Activated naive CD8-positive, alpha-beta T cell treated with anti-CD3 and anti-CD28 coated beads, Interleukin-2, amount 10 ng/mL, durations not matched to agents 7 days and 5 days (primary cell): ENCODE results near the gene CA5A. TPM values are rescaled to one million over a fixed set of nuclear protein-coding genes. Genes with fewer than 3 reads are reported as not detected.

Experiments used
- ATAC-seq: fragments of 150-1000 bp; cut with Tn5 transposase; one replicate; pipeline ENCODE4 v1.10.0; 2021; ENCODE audit warnings: low read depth, moderate library complexity
- POLR2A ChIA-PET: fragments of 350-600 bp; sonication (Branson Sonifier 250); formaldehyde crosslinking; loops from one replicate; lab custom pipeline; 2021; ENCODE audit warnings: antibody characterized with exemption; lab: Charles Lee
- DNase-seq: peaks from one replicate; pipeline ENCODE4 v3.0.0; 2021
- H3K27ac Mint-ChIP-seq: one replicate; pipeline ENCODE4 v1.8.0; 2022; ENCODE audit warnings: mild to moderate bottlenecking, mixed read lengths
- H3K27me3 Mint-ChIP-seq: one replicate; pipeline ENCODE4 v1.8.0; 2022; ENCODE audit warnings: mild to moderate bottlenecking, moderate library complexity, mixed read lengths
- H3K36me3 Mint-ChIP-seq: one replicate; pipeline ENCODE4 v1.8.0; 2021; ENCODE audit warnings: mild to moderate bottlenecking, mixed read lengths
- H3K4me1 Mint-ChIP-seq: one replicate; pipeline ENCODE4 v1.8.0; 2021; ENCODE audit warnings: mixed read lengths
- H3K4me3 Mint-ChIP-seq: one replicate; pipeline ENCODE4 v1.8.0; 2022; ENCODE audit warnings: mild to moderate bottlenecking, moderate library complexity, mixed read lengths
- H3K9me3 Mint-ChIP-seq: one replicate; pipeline ENCODE4 v1.8.0; 2021; ENCODE audit warnings: mixed read lengths
- total RNA-seq, 2 experiments: library from RNA; stranded (reverse); gene quantifications; one replicate each; pipeline ENCODE4 v1.2.3, GENCODE V29; 2021

CA5A gene
- total RNA-seq, 2 experiments from 2014 or later = not detected

DNA sequence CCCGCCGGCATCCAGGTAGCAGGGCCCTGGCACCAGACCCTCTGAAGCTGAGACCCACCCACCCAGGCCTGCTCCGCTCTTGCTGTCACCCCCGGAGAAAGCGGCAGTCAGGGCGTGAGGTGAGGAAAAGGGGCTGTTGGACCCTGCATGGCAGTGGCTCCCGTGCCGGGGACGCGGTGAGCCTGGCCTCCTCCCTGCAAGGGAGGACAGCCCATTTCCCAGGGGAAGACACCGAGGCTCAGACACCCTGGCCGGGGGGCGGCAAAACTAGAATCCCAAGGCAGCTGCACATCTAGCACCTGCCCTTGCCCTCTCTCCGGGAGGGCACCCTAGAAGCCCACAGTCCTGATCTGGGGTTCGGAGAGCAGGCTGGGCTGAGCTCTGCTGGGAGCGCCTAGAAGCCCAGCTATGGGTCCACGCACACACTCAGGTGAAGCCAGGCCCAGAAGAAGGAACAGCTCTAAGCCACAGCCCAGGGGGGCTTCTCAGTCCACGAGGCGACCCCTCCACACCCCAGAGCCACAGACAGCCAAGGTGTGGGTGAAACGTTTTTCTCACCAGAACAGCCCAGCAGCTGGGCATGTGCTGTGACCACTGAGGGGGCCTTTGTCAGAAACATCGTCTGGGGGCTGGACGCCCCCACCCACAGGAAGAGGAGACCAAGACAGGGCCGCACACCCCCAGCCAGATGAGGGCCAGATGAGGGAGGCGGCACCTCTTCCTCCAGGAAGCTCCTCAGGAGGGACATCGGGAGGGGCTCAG is 89.4 kb downstream of the CA5A start:
- Mint-ChIP-seq H3K27ac (no peak overlapping the region), H3K4me3 (no peak overlapping the region), H3K27me3 (no peaks in the 10 kb centered on the region), H3K9me3 (no peaks in the 10 kb centered on the region), H3K36me3 (peaks cover 15% of the 10 kb centered on the region), H3K4me1 (peaks cover 6% of the 10 kb centered on the region)
- ATAC-seq (no peak), DNase-seq (no peak)
- POLR2A ChIA-PET = interaction anchor here (0.6 to 1.8 kb wide), 3 partner anchors 13 to 67 kb away, joined by 3 to 4 read pairs (median 4); no protein-coding TSS in a partner anchor

DNA sequence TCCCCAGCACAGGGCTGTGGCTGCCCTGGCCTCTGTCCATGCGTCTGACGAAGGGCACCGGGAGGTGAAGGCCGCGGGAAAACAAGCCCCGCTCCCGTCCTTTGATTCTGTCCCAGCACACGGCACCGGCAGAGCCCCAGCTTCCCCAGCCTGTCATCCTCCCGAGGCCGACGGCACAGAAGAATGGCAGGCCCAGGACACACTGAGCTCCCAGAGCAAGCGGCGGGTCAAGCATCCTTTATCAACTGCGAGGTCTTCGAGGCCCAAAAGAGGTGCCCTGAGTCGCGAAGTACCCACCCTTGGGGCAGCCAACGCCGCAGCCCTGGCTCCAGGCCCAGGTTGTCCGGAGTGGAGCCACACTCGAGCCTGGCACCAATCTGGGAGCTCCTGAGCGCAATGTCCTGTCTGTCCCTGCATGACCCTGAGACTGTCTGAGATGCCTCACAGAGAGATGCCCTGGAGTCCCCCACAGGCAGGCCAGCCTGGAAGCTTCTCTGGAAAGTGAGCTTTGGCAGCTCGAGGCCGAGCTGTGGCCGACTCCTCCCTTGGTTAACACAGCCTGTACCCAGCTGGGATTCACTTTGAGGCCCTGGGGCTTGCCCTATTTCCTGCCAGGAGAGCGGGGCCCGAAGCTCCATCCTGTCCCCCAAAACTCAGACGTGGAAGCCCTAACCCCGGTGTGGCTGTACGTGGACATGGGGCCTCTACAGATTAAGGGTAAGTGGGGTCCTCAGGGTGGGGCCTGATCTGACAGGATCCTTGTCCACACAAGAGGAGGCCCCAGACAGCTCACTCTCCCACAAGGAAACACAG is 90.3 kb downstream of the CA5A start:
- POLR2A ChIA-PET = interaction anchor here (1.0 to 1.8 kb wide), 3 partner anchors 40 to 80 kb away, joined by 3 to 4 read pairs (median 4); partner anchors contain the start of gene KLHDC4
- no peak for ATAC-seq
- H3K4me3 Mint-ChIP-seq = no peak overlapping the region
- H3K4me1 Mint-ChIP-seq = peaks cover 6% of the 10 kb centered on the region
- no peaks in the 10 kb centered on the region for H3K9me3 Mint-ChIP-seq
- no peaks in the 10 kb centered on the region for H3K27me3 Mint-ChIP-seq
- no peak for DNase-seq
- peaks cover 13% of the 10 kb centered on the region for H3K36me3 Mint-ChIP-seq
- peak overlapping the region; percentile 21 for H3K27ac Mint-ChIP-seq

DNA sequence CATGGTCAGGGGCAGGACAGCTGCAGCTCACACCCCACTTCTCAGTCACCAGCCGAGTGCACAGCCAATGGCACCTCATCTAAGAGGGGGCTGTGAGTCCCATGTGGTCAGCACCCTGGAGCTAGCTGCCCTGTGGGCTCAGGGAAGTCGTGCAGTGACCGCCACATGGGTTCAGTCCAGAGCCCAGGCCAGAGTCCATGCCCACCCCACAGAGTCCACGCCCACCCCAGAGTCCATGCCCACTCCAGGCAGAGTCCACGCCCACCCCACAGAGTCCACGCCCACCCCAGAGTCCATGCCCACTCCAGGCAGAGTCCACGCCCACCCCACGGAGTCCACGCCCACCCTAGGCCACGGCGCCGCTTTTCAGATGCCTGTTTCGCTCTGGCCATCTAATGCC is 91.1 kb downstream of the CA5A start:
- POLR2A ChIA-PET = interaction anchor here (0.5 to 1.8 kb wide), 3 partner anchors 22 to 79 kb away, joined by 3 to 4 read pairs (median 4); partner anchors contain the start of gene KLHDC4
- no peak overlapping the region for H3K4me3 Mint-ChIP-seq
- no peaks in the 10 kb centered on the region for H3K9me3 Mint-ChIP-seq
- no peak for ATAC-seq
- H3K4me1 Mint-ChIP-seq = peaks cover 6% of the 10 kb centered on the region
- H3K36me3 Mint-ChIP-seq = peaks cover 10% of the 10 kb centered on the region
- H3K27me3 Mint-ChIP-seq = no peaks in the 10 kb centered on the region
- no peak for DNase-seq
- no peak overlapping the region for H3K27ac Mint-ChIP-seq

DNA sequence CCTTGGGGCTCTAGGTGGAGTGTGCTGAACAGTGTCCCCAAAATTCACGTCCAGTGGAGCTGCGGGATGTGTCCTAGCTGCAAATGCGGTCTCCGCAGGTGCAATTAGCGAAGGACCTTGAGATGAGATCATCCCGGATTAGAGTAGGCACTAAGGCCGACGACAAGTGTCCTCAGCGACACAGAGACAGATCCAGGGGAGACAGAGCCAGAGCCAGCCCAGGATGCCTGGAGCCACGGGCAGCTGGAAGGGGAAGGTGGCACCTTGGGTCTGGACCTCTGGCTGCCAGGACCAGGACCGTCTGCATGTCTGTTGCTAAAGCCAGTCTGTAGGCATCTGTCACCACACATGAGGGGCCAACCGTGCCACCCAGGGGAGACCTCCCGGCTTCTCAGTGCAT is 91.5 kb downstream of the CA5A start:
- Mint-ChIP-seq H3K36me3 (peaks cover 8% of the 10 kb centered on the region), H3K4me3 (no peak overlapping the region), H3K9me3 (no peaks in the 10 kb centered on the region), H3K4me1 (peaks cover 6% of the 10 kb centered on the region), H3K27ac (peak overlapping the region; percentile 6), H3K27me3 (no peaks in the 10 kb centered on the region)
- POLR2A ChIA-PET = interaction anchor here (0.5 kb wide), 1 partner anchor 22 kb away, joined by 4 read pairs; no protein-coding TSS in a partner anchor
- DNase-seq (no peak), ATAC-seq (no peak)

DNA sequence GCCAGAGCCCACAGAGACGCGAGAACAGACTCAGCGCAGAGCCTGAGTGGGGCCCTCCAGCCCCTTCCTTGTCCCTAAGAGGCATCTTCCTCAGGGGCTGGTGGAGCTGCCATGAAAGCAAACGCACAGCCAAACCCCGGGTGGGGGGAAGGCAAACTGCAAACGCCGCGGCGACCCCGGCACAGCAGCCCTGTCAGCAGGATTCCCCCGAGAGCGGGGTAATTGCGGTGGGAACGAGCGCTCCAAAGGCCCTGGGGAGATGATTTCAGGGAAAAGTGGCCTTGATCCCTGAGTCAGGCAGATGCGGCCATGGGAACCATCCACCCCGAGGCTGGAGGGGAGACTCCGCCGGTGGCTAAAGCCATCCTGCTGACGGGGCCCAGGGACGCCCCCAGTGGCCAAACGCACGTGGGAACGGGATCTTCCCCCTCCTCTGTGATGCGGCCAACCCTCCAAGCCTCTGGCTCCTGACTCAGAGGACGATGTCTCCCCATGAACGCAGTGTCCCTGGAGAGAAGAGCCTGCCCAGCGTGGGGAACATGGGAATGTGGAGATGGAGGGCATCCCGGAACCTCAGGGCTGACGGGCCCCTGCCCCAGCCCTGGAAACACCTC is 92.1 kb downstream of the CA5A start:
- Mint-ChIP-seq H3K27ac (no peak overlapping the region), H3K9me3 (no peaks in the 10 kb centered on the region), H3K4me1 (peaks cover 6% of the 10 kb centered on the region), H3K4me3 (no peak overlapping the region), H3K36me3 (peaks cover 7% of the 10 kb centered on the region), H3K27me3 (no peaks in the 10 kb centered on the region)
- POLR2A ChIA-PET = no interaction called here
- ATAC-seq (no peak), DNase-seq (no peak)

DNA sequence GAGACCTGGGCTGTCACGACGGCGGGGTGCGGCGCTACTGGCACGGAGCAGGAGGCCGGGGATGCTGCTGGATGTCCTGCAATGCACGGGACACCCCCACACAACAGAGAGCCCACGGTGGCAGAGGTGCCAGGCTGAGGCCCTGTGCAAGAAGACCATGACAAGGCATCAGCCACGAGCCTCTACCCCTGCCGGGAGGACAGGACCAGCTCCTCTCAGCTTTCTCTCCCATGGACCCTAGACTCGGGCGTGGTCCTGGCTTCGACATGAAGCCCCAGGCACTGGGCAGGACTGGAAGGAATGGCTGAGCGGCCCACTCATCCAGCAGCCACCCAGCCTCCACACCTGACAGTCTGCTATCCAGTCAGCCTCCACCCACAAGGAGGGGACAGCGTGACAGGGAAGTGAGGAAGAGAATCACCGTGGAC is 92.6 kb downstream of the CA5A start:
- no peak for ATAC-seq

DNA sequence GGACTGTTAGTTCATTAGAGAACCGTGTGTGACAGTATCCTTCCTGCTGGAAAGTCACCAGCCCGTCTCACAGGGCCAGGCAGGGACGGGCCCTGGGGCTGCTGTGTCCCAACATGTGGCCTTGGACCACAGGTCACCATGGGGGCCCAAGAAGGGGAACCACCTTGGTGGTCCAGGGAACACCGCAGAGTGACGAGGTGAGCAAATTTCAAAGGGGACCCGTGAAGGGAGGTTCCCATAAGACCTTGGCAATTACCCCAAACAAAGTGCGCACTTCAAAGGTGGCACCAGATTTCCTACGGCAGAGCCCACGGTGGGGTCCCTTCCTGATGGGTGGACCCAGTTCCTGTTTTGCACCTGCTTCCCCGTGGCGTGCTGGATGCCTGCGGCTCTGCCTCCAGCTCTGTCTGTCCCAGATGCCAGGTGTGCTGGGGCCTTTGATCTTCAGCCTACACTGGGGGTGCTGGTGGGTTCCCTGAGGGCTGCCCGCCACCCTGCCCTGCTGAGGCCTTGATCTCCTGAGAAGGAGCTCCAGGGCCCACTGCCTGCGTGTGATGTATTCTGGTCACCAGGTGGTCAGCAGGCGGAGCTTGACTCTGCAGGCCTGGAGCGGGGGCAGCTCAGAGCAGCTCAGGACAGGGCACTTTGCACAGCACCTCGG is 94.0 kb downstream of the CA5A start:
- H3K27me3 Mint-ChIP-seq = no peaks in the 10 kb centered on the region
- POLR2A ChIA-PET = interaction anchor here (0.6 to 1.4 kb wide), 6 partner anchors 10 to 63 kb away, joined by 3 to 4 read pairs (median 3); partner anchors contain the start of gene SLC7A5
- H3K4me1 Mint-ChIP-seq = peaks cover 6% of the 10 kb centered on the region
- DNase-seq (no peak), ATAC-seq (no peak)
- H3K9me3 Mint-ChIP-seq = no peaks in the 10 kb centered on the region
- peaks cover 2% of the 10 kb centered on the region for H3K36me3 Mint-ChIP-seq
- H3K27ac Mint-ChIP-seq = peak overlapping the region; percentile 78
- no peak overlapping the region for H3K4me3 Mint-ChIP-seq

More for the DNA sequence above, 92.6 kb downstream of the CA5A start:
- POLR2A ChIA-PET = no interaction called here
- H3K9me3 Mint-ChIP-seq = no peaks in the 10 kb centered on the region
- peaks cover 3% of the 10 kb centered on the region for H3K36me3 Mint-ChIP-seq
- peaks cover 6% of the 10 kb centered on the region for H3K4me1 Mint-ChIP-seq
- no peak for DNase-seq
- no peak overlapping the region for H3K27ac Mint-ChIP-seq
- H3K27me3 Mint-ChIP-seq = no peaks in the 10 kb centered on the region
- H3K4me3 Mint-ChIP-seq = no peak overlapping the region

DNA sequence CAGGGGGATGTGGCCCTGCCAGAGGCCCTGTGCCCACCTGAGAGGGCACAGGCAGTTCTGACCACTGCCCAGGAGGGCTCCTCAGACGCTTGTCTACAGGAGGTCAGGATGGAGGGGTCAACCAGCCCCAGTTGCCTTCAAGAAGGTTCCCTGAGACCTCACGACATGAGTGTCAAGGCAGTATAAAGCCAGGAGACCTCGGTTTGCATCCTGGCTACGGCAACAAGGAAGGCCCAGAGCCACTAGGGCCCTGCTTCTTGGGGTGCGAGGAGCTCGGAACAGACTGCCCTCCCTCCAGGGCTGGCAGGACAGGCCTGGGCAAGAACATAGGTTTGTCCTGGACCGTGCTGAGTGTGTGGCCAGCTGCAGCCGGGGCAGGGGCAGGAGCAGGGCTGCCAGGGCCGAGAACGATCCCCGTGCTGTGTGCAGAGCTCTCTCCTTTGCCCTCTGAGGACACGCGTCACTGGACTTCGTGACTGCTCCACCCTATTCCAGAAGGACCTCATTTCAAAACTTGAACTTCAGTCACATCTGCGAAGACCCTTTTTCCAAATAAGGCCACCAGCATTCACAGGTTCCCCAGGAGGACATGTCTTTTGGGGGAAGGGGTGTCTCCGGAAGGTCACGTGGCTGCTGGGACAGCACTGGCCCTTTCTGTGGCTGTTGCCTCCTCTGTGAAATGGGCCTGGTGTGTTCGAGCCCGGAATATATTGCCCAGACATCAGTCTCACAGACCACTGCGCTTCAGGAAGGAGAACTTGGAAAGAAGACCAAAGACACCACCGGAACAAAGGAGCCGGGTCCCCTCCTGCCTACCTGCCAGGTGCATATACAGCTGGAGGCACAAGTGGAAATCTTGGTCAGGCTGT is 94.8 kb downstream of the CA5A start:
- Mint-ChIP-seq H3K9me3 (no peaks in the 10 kb centered on the region), H3K36me3 (peaks cover 5% of the 10 kb centered on the region), H3K27me3 (no peaks in the 10 kb centered on the region), H3K4me3 (no peak overlapping the region), H3K27ac (no peak overlapping the region), H3K4me1 (peaks cover 8% of the 10 kb centered on the region)
- no peak for DNase-seq
- no peak for ATAC-seq
- POLR2A ChIA-PET = interaction anchor here (1.4 kb wide), 1 partner anchor 62 kb away, joined by 4 read pairs; no protein-coding TSS in a partner anchor

DNA sequence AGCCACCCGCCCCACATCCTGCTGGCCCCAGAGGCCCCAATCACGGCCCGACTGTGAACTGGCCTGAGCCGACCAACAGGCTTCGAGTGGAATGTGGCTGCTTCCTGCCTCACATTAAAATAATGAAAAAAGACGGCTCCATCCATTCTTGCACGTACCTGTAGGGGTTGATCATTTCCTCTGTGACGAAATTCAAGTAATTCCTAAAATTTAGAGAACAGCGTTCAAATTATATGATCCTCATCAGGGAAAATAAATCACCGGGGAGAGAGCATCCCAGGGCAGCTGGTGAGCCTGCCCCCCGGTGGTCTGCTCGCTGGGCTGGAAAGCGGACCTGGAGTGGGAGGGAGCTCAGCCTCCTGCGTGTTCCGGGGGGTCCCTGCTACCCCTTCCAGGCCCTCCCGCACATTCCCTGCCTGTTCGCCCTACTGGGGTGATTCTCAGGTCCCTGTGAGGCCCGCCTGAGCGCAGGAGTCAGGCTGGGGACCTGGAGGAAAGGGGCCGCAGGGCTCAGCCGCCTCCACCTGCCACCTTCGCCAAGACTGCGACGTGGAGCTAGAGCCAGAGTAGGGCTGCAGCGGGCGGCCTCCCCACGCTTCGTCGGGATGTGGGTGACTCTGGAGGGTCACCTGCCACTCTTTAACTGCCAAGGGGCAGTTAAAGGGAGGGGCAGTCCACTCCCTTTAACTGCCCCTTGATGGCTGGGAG is 95.9 kb downstream of the CA5A start:
- POLR2A ChIA-PET = interaction anchor here (1.4 kb wide), 1 partner anchor 27 kb away, joined by 3 read pairs; no protein-coding TSS in a partner anchor
- no peak overlapping the region for H3K4me3 Mint-ChIP-seq
- no peaks in the 10 kb centered on the region for H3K9me3 Mint-ChIP-seq
- peaks cover 8% of the 10 kb centered on the region for H3K4me1 Mint-ChIP-seq
- no peak overlapping the region for H3K27ac Mint-ChIP-seq
- no peaks in the 10 kb centered on the region for H3K27me3 Mint-ChIP-seq
- DNase-seq (no peak), ATAC-seq (no peak)
- H3K36me3 Mint-ChIP-seq = peaks cover 8% of the 10 kb centered on the region

DNA sequence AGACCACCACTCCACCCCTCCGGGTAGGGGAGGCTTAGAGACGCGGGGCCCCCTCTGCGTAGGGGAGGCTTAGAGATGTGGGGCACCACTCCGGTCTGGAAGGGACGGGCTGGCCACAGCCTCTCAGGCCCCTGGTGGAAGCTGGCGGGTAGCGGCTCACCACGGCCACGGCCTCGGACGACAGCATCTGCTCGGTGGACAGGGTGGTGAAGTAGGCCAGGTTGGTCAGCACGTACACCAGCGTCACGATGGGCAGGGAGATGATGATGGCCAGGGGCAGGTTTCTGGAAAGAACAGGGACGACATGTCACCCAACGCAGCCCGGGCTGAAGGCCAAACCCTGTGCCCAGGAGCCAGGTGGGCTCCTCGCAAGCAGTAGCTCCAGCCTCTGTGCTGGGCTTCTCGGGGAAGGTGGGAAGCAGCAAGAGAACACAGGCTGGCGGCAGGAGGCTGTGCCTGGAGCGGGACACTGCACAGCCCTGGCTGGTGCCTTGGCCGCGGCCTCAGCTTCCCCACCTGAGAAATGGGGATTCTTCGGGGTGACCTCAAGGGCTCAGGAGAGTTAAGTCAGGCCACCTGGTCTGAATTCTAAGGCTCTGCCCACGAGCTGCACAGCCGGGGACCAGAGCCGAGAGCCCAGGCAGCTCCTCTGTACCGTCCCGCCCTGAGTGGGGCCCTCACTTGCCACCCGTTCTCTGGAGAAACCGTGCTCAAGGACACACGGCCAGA is 96.6 kb downstream of the CA5A start:
- Mint-ChIP-seq H3K36me3 (peaks cover 8% of the 10 kb centered on the region), H3K4me3 (no peak overlapping the region), H3K9me3 (no peaks in the 10 kb centered on the region), H3K4me1 (peaks cover 7% of the 10 kb centered on the region), H3K27me3 (no peaks in the 10 kb centered on the region), H3K27ac (no peak overlapping the region)
- DNase-seq = no peak
- ATAC-seq = no peak
- POLR2A ChIA-PET = interaction anchor here (0.8 to 1.4 kb wide), 2 partner anchors 23 to 28 kb away, joined by 3 read pairs; no protein-coding TSS in a partner anchor
